ENCODE results near the gene CCDC68.

DNA sequence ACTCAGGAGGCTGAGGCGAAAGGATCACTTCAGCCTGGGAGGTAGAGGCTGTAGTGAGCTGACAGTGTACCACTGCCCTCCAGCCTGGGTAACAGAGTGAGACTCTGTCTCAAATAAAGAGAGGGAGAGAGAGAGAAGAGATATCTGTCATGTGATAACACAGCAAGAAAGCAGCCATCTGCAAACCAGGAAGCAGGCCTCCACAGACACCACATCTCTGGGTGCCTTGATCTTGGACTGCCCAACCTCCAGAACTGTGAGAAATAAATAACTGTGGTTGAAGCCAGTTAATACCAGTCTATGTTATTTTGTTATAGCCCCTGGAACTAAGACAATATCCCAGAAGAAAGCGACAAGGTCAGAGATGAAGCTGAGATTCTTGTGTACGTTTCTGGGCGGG is 2.6 kb upstream of the CCDC68 start:
- TF ChIP-seq POLR2A (IDR thresholded peaks at IDR 0.05; ENCODE audit: low read depth) (no peak), POLR2AphosphoS5 (IDR thresholded peaks at IDR 0.05) (no peak), EP300 (IDR thresholded peaks at IDR 0.05) (no peak)
- TF ChIP-seq, protein P1, sequence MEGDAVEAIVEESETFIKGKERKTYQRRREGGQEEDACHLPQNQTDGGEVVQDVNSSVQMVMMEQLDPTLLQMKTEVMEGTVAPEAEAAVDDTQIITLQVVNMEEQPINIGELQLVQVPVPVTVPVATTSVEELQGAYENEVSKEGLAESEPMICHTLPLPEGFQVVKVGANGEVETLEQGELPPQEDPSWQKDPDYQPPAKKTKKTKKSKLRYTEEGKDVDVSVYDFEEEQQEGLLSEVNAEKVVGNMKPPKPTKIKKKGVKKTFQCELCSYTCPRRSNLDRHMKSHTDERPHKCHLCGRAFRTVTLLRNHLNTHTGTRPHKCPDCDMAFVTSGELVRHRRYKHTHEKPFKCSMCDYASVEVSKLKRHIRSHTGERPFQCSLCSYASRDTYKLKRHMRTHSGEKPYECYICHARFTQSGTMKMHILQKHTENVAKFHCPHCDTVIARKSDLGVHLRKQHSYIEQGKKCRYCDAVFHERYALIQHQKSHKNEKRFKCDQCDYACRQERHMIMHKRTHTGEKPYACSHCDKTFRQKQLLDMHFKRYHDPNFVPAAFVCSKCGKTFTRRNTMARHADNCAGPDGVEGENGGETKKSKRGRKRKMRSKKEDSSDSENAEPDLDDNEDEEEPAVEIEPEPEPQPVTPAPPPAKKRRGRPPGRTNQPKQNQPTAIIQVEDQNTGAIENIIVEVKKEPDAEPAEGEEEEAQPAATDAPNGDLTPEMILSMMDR (IDR thresholded peaks at IDR 0.05), result no peak
